ENCODE data around the gene ROR2. TPM values are rescaled to one million over a fixed set of nuclear protein-coding genes. Genes with fewer than 3 reads are reported as not detected.
A peak's percentile ranks its signal among the peaks of the same experiment; 100 is the strongest.

Gene ROR2
- total and polyA plus RNA-seq, 2 experiments from 2014 or later: 7.1 to 12.9 TPM

- in situ Hi-C loops (cut with MboI): no loop called here
Observed at GRCh38 chr9:91775708-91776028, 174.4 kb downstream of the ROR2 start.

GRCh38 chr9:91775011-91775707 is 174.9 kb downstream of the ROR2 start:
- 76 to 79% methylated on average over 9 of the region's 9 CpGs for WGBS, 2 experiments (ENCODE audit: low coverage in 1 of 2, low lambda C conversion rate in 2 of 2, missing lambda C conversion rate in 2 of 2)
- Histone ChIP-seq H3K27ac (no peak overlapping the region), H3K27me3 (replicated peaks; ENCODE audit: insufficient read depth) (no peaks in the 10 kb centered on the region), H3F3A (ENCODE audit: insufficient read depth) (peaks cover 34% of the 10 kb centered on the region), H3K4me2 (ENCODE audit: unreplicated experiment) (no peak overlapping the region), H3K4me3 (no peak overlapping the region), H3K9ac (no peak overlapping the region), H3K9me2 (ENCODE audit: insufficient read depth) (no peaks in the 10 kb centered on the region), H2AFZ (no peak overlapping the region), H3K79me2 (ENCODE audit: insufficient read depth) (no peaks in the 10 kb centered on the region), H3K4me1 (ENCODE audit: insufficient read depth) (peaks cover 40% of the 10 kb centered on the region), H4K20me1 (ENCODE audit: insufficient read depth) (no peaks in the 10 kb centered on the region), H3K36me3 (ENCODE audit: low read depth) (no peaks in the 10 kb centered on the region), H3K9me3 (ENCODE audit: low read depth) (no peaks in the 10 kb centered on the region)
- TF ChIP-seq EZH2 (IDR thresholded peaks at IDR 0.05; ENCODE audit: insufficient read depth, poor library complexity, severe bottlenecking) (no peak), EZH2phosphoT487 (IDR thresholded peaks at IDR 0.05; ENCODE audit: insufficient read depth, low read depth) (no peak)
- in situ Hi-C loops (cut with MboI): no loop called here
- peak; percentile 71 for DNase-seq

More at GRCh38 chr9:91775708-91776028, 174.4 kb downstream of the ROR2 start:
- no peaks in the 10 kb centered on the region for H3K9me2 ChIP-seq (ENCODE audit: insufficient read depth)
- no peaks in the 10 kb centered on the region for H3K27me3 ChIP-seq (replicated peaks; ENCODE audit: insufficient read depth)
- H3K9ac ChIP-seq: no peak overlapping the region
- H3F3A ChIP-seq (ENCODE audit: insufficient read depth): peaks cover 29% of the 10 kb centered on the region
- peaks cover 38% of the 10 kb centered on the region for H3K4me1 ChIP-seq (ENCODE audit: insufficient read depth)
- no peak for DNase-seq
- no peak overlapping the region for H3K4me2 ChIP-seq (ENCODE audit: unreplicated experiment)
- H3K79me2 ChIP-seq (ENCODE audit: insufficient read depth): no peaks in the 10 kb centered on the region
- H2AFZ ChIP-seq: no peak overlapping the region
- no peaks in the 10 kb centered on the region for H4K20me1 ChIP-seq (ENCODE audit: insufficient read depth)
- H3K4me3 ChIP-seq: no peak overlapping the region
- no peak overlapping the region for H3K27ac ChIP-seq
- H3K9me3 ChIP-seq (ENCODE audit: low read depth): no peaks in the 10 kb centered on the region
- no peak for TF ChIP-seq EZH2phosphoT487 (IDR thresholded peaks at IDR 0.05; ENCODE audit: insufficient read depth, low read depth)
- TF ChIP-seq EZH2 (IDR thresholded peaks at IDR 0.05; ENCODE audit: insufficient read depth, poor library complexity, severe bottlenecking): no peak
- WGBS, 2 experiments (ENCODE audit: low coverage in 1 of 2, low lambda C conversion rate in 2 of 2, missing lambda C conversion rate in 2 of 2): 13 to 17% methylated on average over 4 of the region's 4 CpGs
- H3K36me3 ChIP-seq (ENCODE audit: low read depth): no peaks in the 10 kb centered on the region

GRCh38 chr9:91773156-91773555 is 176.9 kb downstream of the ROR2 start:
- H3F3A ChIP-seq (ENCODE audit: insufficient read depth): peaks cover 35% of the 10 kb centered on the region
- H3K9ac ChIP-seq: no peak overlapping the region
- no peaks in the 10 kb centered on the region for H3K9me3 ChIP-seq (ENCODE audit: low read depth)
- no peaks in the 10 kb centered on the region for H3K27me3 ChIP-seq (replicated peaks; ENCODE audit: insufficient read depth)
- no peak overlapping the region for H3K4me3 ChIP-seq
- in situ Hi-C loops (cut with MboI): no loop called here
- no peaks in the 10 kb centered on the region for H3K79me2 ChIP-seq (ENCODE audit: insufficient read depth)
- no peak overlapping the region for H3K27ac ChIP-seq
- H3K9me2 ChIP-seq (ENCODE audit: insufficient read depth): no peaks in the 10 kb centered on the region
- 62 to 67% methylated on average over 14 of the region's 14 CpGs for WGBS, 2 experiments (ENCODE audit: low coverage in 1 of 2, low lambda C conversion rate in 2 of 2, missing lambda C conversion rate in 2 of 2)
- peaks cover 39% of the 10 kb centered on the region for H3K4me1 ChIP-seq (ENCODE audit: insufficient read depth)
- H3K36me3 ChIP-seq (ENCODE audit: low read depth): no peaks in the 10 kb centered on the region
- H2AFZ ChIP-seq: no peak overlapping the region
- TF ChIP-seq EZH2phosphoT487 (IDR thresholded peaks at IDR 0.05; ENCODE audit: insufficient read depth, low read depth) (no peak), EZH2 (IDR thresholded peaks at IDR 0.05; ENCODE audit: insufficient read depth, poor library complexity, severe bottlenecking) (no peak)
- no peaks in the 10 kb centered on the region for H4K20me1 ChIP-seq (ENCODE audit: insufficient read depth)
- no peak for DNase-seq
- H3K4me2 ChIP-seq (ENCODE audit: unreplicated experiment): no peak overlapping the region

- H2AFZ ChIP-seq: no peak overlapping the region
- peaks cover 31% of the 10 kb centered on the region for H3F3A ChIP-seq (ENCODE audit: insufficient read depth)
- H3K27me3 ChIP-seq (replicated peaks; ENCODE audit: insufficient read depth): no peaks in the 10 kb centered on the region
- in situ Hi-C loops (cut with MboI): no loop called here
- peak overlapping the region; percentile 76 for H3K27ac ChIP-seq
- peak overlapping the region; percentile 70 for H3K4me2 ChIP-seq (ENCODE audit: unreplicated experiment)
- H4K20me1 ChIP-seq (ENCODE audit: insufficient read depth): no peaks in the 10 kb centered on the region
- peak; percentile 78 for DNase-seq
- TF ChIP-seq EZH2phosphoT487 (IDR thresholded peaks at IDR 0.05; ENCODE audit: insufficient read depth, low read depth) (no peak), EZH2 (IDR thresholded peaks at IDR 0.05; ENCODE audit: insufficient read depth, poor library complexity, severe bottlenecking) (no peak)
- H3K9me3 ChIP-seq (ENCODE audit: low read depth): no peaks in the 10 kb centered on the region
- peaks cover 26% of the 10 kb centered on the region for H3K4me1 ChIP-seq (ENCODE audit: insufficient read depth)
- no peaks in the 10 kb centered on the region for H3K36me3 ChIP-seq (ENCODE audit: low read depth)
- 28 to 29% methylated on average over 4 of the region's 4 CpGs for WGBS, 2 experiments (ENCODE audit: low coverage in 1 of 2, low lambda C conversion rate in 2 of 2, missing lambda C conversion rate in 2 of 2)
- no peaks in the 10 kb centered on the region for H3K9me2 ChIP-seq (ENCODE audit: insufficient read depth)
- no peaks in the 10 kb centered on the region for H3K79me2 ChIP-seq (ENCODE audit: insufficient read depth)
- H3K9ac ChIP-seq: peak overlapping the region; percentile 46
- H3K4me3 ChIP-seq: peak overlapping the region; percentile 16
Observed at GRCh38 chr9:91771864-91772263, 178.2 kb downstream of the ROR2 start.

Measured in GM23248 (cell line).